K562 (cell line): Measurements from ENCODE around the gene KLF1. TPM values are rescaled to one million over a fixed set of nuclear protein-coding genes. Genes with fewer than 3 reads are reported as not detected.

Experiments used
- E2F6 ChIP-seq, 2 experiments: IDR thresholded peaks; 2 replicates each; pipeline ENCODE4 v1.6.1; 2011; ENCODE audit warnings: borderline replicate concordance in 1 of 2, control low read depth in 1 of 2, low read depth in 1 of 2, low read length in 1 of 2, mild to moderate bottlenecking in 1 of 2, mixed read lengths in 1 of 2, moderate library complexity in 1 of 2; ENCODE audit not compliant: insufficient read depth in 1 of 2, insufficient read length in 1 of 2, poor library complexity in 1 of 2, severe bottlenecking in 1 of 2; ENCODE audit errors: extremely low read depth in 1 of 2
- GTF2A2 ChIP-seq: IDR thresholded peaks from 2 replicates; pipeline ENCODE4 v1.6.1; 2016; ENCODE audit warnings: mild to moderate bottlenecking, missing genetic modification characterization, missing compliant biosample characterization
- HDAC6 ChIP-seq: IDR thresholded peaks from 2 replicates; pipeline ENCODE4 v1.6.1; 2012; ENCODE audit warnings: low read depth, mild to moderate bottlenecking, control low read depth, inconsistent platforms, low read length, moderate library complexity
- HOMEZ ChIP-seq: fragments of 250-450 bp; sonication (Bioruptor Pico); IDR thresholded peaks from 2 replicates; pipeline ENCODE4 v1.4.0; 2020; ENCODE audit warnings: mild to moderate bottlenecking, moderate library complexity
- MCM3 ChIP-seq: fragments of 450-650 bp; IDR thresholded peaks from 2 replicates; pipeline ENCODE4 v1.6.1; 2016
- NFIC ChIP-seq: fragments of 450-650 bp; IDR thresholded peaks from 2 replicates; pipeline ENCODE4 v1.6.1; 2017; ENCODE audit warnings: mild to moderate bottlenecking, inconsistent platforms
- RCOR1 ChIP-seq, 2 experiments: IDR thresholded peaks; 2 replicates each; pipeline ENCODE4 v1.6.1; 2012; ENCODE audit warnings: low read depth in 2 of 2, low read length in 2 of 2, borderline replicate concordance in 1 of 2, improper control_type of control experiment in 1 of 2
- RFX1 ChIP-seq: fragments of 450-650 bp; IDR thresholded peaks from 2 replicates; pipeline ENCODE4 v1.6.1; 2016; ENCODE audit warnings: mild to moderate bottlenecking, moderate library complexity
- TAF1 ChIP-seq: IDR thresholded peaks from 2 replicates; pipeline ENCODE4 v1.6.1; 2011; ENCODE audit warnings: mild to moderate bottlenecking, low read length, moderate library complexity; ENCODE audit not compliant: insufficient read depth, control insufficient read depth, severe bottlenecking; ENCODE audit errors: extremely low read depth
- ZFP1 ChIP-seq: fragments of 450-650 bp; formaldehyde crosslinking; IDR thresholded peaks from 2 replicates; pipeline ENCODE4 v1.4.0; 2020; ENCODE audit warnings: mild to moderate bottlenecking, mixed read lengths
- ZFX ChIP-seq: sonication (generic); formaldehyde crosslinking; IDR thresholded peaks from 2 replicates; pipeline ENCODE4 v1.8.0; 2022; ENCODE audit warnings: mild to moderate bottlenecking, missing genetic modification reagents, moderate library complexity
- ZNF407 ChIP-seq: fragments of 450-650 bp; IDR thresholded peaks from 2 replicates; pipeline ENCODE4 v1.6.1; 2016; ENCODE audit warnings: low read depth
- ZNF449 ChIP-seq: fragments of 250-450 bp; sonication (Bioruptor Pico); IDR thresholded peaks from 2 replicates; pipeline ENCODE4 v1.8.0; 2022; ENCODE audit warnings: moderate library complexity, mild to moderate bottlenecking, inconsistent platforms
- polyA plus RNA-seq, 8 experiments: library from polyadenylated mRNA; depleted of rRNA in 4 of 8; stranded (reverse) in 5 of 8; unstranded in 3 of 8; fragments of >200 nt; fragmentation: Nextera tagmentation in 2 of 8; fragmentation: Illumina TruSeq in 1 of 8; extraction: Ambion mirVana in 2 of 8; extraction: Trizol in 1 of 8; gene quantifications; 2 replicates each; pipeline versions ENCODE4 v1.2.1 to v1.2.3, GENCODE V29; 2011 to 2014; ENCODE audit warnings: inconsistent platforms in 1 of 8, missing spikeins in 1 of 8
- total RNA-seq, 7 experiments: library from RNA; depleted of rRNA in 6 of 7; stranded (reverse); fragments of >200 nt in 6 of 7; fragmentation: Illumina TruSeq in 2 of 7; extraction: Trizol in 2 of 7; gene quantifications; 2 replicates each; pipeline versions ENCODE4 v1.2.1 to v1.2.3, GENCODE V29; 2011 to 2021; ENCODE audit warnings: low replicate concordance in 1 of 7

KLF1 gene
- total and polyA plus RNA-seq, 9 of the 15 experiments (the other 6 are each of a cell fraction or from before 2014, with no cell fraction given), result 8.4 to 163 (median 47.3) TPM

GRCh38 chr19:12885749-12886650 lies 1.0 kb downstream of the KLF1 start (continued):
- TF ChIP-seq HDAC6, result 0 out of 2 replicates have a peak, but pooled peaks have one; percentile 73
- TF ChIP-seq RFX1, result no peak
- no peak for TF ChIP-seq ZFP1 (CRISPR knock-in tag)
- peak; percentile 87 for TF ChIP-seq NFIC
- TF ChIP-seq ZNF407, result no peak
- peak in 1 of 2 experiments; percentile 11 for TF ChIP-seq E2F6 (IDR thresholded peaks at IDR 0.05; ENCODE audit: borderline replicate concordance in 1 of 2, extremely low read depth in 1 of 2, insufficient read depth in 1 of 2, insufficient read length in 1 of 2, low read depth in 1 of 2, low read length in 1 of 2, poor library complexity in 1 of 2, severe bottlenecking in 1 of 2)
- peak; percentile 60 for TF ChIP-seq TAF1
- TF ChIP-seq ZNF449 (CRISPR knock-in tag), result no peak
- peak in 1 of 2 experiments; percentile 52; a peak in 1 of 4 replicates for TF ChIP-seq RCOR1 (IDR thresholded peaks at IDR 0.05; ENCODE audit: borderline replicate concordance in 1 of 2, low read depth in 2 of 2, low read length in 2 of 2)
- TF ChIP-seq ZFX (CRISPR knock-in tag), result peak; percentile 86
- no peak for TF ChIP-seq HOMEZ
- no peak for TF ChIP-seq GTF2A2 (tag)
- no peak for TF ChIP-seq MCM3
